Cortex of kidney (tissue), 1 donor: ENCODE results near the gene OR6C3.
"Not testable (repeated sequence)": the region's sequence is repeated elsewhere in the genome, so short reads cannot be mapped to it uniquely, and the experiment has no call there.

ENCODE experiments used
- DNase-seq: peaks from one replicate; lab custom pipeline; 2025; lab: John Stamatoyannopoulos, UW

Gene OR6C3

GRCh38 chr12:55330446-55330845, at the start of gene OR6C3:
Gene OR6C3, plus strand, starts transcription at chr12:55330746. Its CDS starts 955 bp downstream, at chr12:55331701.
- DNase-seq = no peak

- DNase-seq = no peak
These were observed 49.6 kb upstream of the OR6C3 start for GRCh38 chr12:55280991-55281390.

- DNase-seq = no peak
These were observed 40.5 kb upstream of the OR6C3 start for GRCh38 chr12:55289999-55290398.

GRCh38 chr12:55296469-55296868, 34.1 kb upstream of the OR6C3 start, which contains the start of gene OR6C6:
Gene OR6C6, minus strand, starts transcription at chr12:55296569. Its CDS starts 1,337 bp downstream, at chr12:55295232.
- no peak for DNase-seq

GRCh38 chr12:55314043-55314442, 16.5 kb upstream of the OR6C3 start, which contains the start of gene OR6C1:
Gene OR6C1, plus strand, starts transcription at chr12:55314343. Its CDS starts 6,257 bp downstream, at chr12:55320600.
- no peak for DNase-seq

GRCh38 chr12:55320201-55320600, 10.3 kb upstream of the OR6C3 start:
- DNase-seq = no peak

GRCh38 chr12:55325801-55326200, 4.7 kb upstream of the OR6C3 start:
- DNase-seq = not testable (repeated sequence)

GRCh38 chr12:55336002-55336401, 5.5 kb downstream of the OR6C3 start:
- DNase-seq = no peak

- not testable (repeated sequence) for DNase-seq
These were observed 24.8 kb downstream of the OR6C3 start for GRCh38 chr12:55355338-55355737.

- no peak for DNase-seq
These were observed 32.1 kb downstream of the OR6C3 start, which contains the start of gene OR6C75 for GRCh38 chr12:55362675-55363074. Gene OR6C75, plus strand, starts transcription at chr12:55362975. Its CDS starts 2,136 bp downstream, at chr12:55365111.

- DNase-seq = no peak
These were observed 34.5 kb downstream of the OR6C3 start for GRCh38 chr12:55365086-55365485.

- DNase-seq = no peak
These were observed 42.0 kb downstream of the OR6C3 start for GRCh38 chr12:55372521-55372920.
